Spleen (tissue), 13 donors: ENCODE results near the gene STEAP3. TPM values are rescaled to one million over a fixed set of nuclear protein-coding genes. Genes with fewer than 3 reads are reported as not detected.

Experiments
- DNase-seq: peaks from one replicate; pipeline ENCODE4 v3.0.0-alpha.2; 2020
- H3K27ac ChIP-seq, 8 donors: fragments of 200-600 bp; sonication (generic) in 7 of 8; 1 replicate in 4 of 8; 2 replicates in 4 of 8; pipeline versions ENCODE4 v1.5.0 to v1.8.0; 2016 to 2021; ENCODE audit warnings: inconsistent platforms in 4 of 8, mild to moderate bottlenecking in 4 of 8, moderate library complexity in 1 of 8
- H3K27me3 ChIP-seq, 7 donors: fragments of 200-600 bp; sonication (generic) in 6 of 7; replicated peaks in 1 of 7; 1 replicate in 4 of 7; 2 replicates in 3 of 7; pipeline versions ENCODE4 v1.5.0 to v1.8.0; 2016 to 2021; ENCODE audit warnings: inconsistent platforms in 3 of 7, mild to moderate bottlenecking in 1 of 7
- H3K36me3 ChIP-seq, 6 donors: fragments of 200-600 bp; sonication (generic) in 5 of 6; 1 replicate in 4 of 6; 2 replicates in 2 of 6; pipeline versions ENCODE4 v1.5.0 to v1.8.0; 2016 to 2021; ENCODE audit warnings: inconsistent platforms in 2 of 6
- H3K4me1 ChIP-seq, 6 donors: fragments of 200-600 bp; sonication (generic) in 5 of 6; 1 replicate in 3 of 6; 2 replicates in 3 of 6; pipeline versions ENCODE4 v1.5.0 to v1.8.0; 2016 to 2021; ENCODE audit warnings: inconsistent platforms in 3 of 6
- H3K4me3 ChIP-seq, 8 donors: fragments of 200-600 bp; sonication (generic) in 7 of 8; 1 replicate in 4 of 8; 2 replicates in 4 of 8; pipeline versions ENCODE4 v1.5.0 to v1.8.0; 2016 to 2021; ENCODE audit warnings: inconsistent platforms in 4 of 8, mild to moderate bottlenecking in 4 of 8, moderate library complexity in 2 of 8
- H3K9me3 ChIP-seq, 8 donors: fragments of 200-600 bp; sonication (generic) in 7 of 8; 1 replicate in 4 of 8; 2 replicates in 4 of 8; pipeline versions ENCODE4 v1.5.0 to v1.8.0; 2016 to 2021; ENCODE audit warnings: inconsistent platforms in 4 of 8
- POLR2A ChIP-seq, 3 donors: fragments of 450-650 bp; IDR thresholded peaks; one replicate each; pipeline ENCODE4 v1.5.1; 2017; ENCODE audit warnings: antibody characterized with exemption in 3 of 3, mild to moderate bottlenecking in 1 of 3
- POLR2AphosphoS5 ChIP-seq, 3 donors: sonication (generic); formaldehyde crosslinking; IDR thresholded peaks; one replicate each; pipeline ENCODE4 v1.5.1; 2017; ENCODE audit warnings: antibody characterized with exemption in 3 of 3
- WGBS, 5 donors: extraction: QIAGEN DNeasy Blood & Tissue Kit in 3 of 5; methylation state at CpG; one replicate each; pipeline versions ENCODE4 v1.1.5 to v1.1.7; 2013 to 2018; 5-methylcytosine and 5-hydroxymethylcytosine counted together
- intact Hi-C: fragments of 100-400 bp; cut with DNase I; formaldehyde crosslinking; loops from one replicate; pipeline ENCODE4 v1.15.0; 2023; ENCODE audit warnings: low total_unique reads
- long read RNA-seq, 2 donors: transcript quantifications; one replicate each; lab custom pipeline, GENCODE V29; 2026
- polyA plus RNA-seq, 3 donors: library from polyadenylated mRNA; stranded (reverse); fragments of 200-250 nt; gene quantifications; one replicate each; pipeline ENCODE4 v1.2.1, GENCODE V29; 2013
- total RNA-seq, 7 donors: library from RNA; depleted of rRNA in 3 of 7; stranded (reverse); fragments of >200 nt in 3 of 7; fragmentation: NEBNext Ultra II Directional in 4 of 7; extraction: Animal tissue kit (Norgen Biotek cat#: 25700) in 4 of 7; gene quantifications; one replicate each; pipeline versions ENCODE4 v1.1.0 to v1.2.1, GENCODE V29; 2016 to 2021
- TF ChIP-seq, protein P1 (sequence below), 11 experiments: fragments of 200-600 bp in 7 of 11; fragments of 450-650 bp in 4 of 11; sonication (generic) in 4 of 11; IDR thresholded peaks in 8 of 11; conservative IDR thresholded peaks in 3 of 11; 1 replicate in 7 of 11; 2 replicates in 4 of 11; pipeline versions ENCODE4 v1.4.0 to v1.8.0; 2016 to 2021; ENCODE audit warnings: antibody characterized with exemption in 11 of 11, inconsistent platforms in 4 of 11, mild to moderate bottlenecking in 1 of 11
- donor health status: healthy with polysubstance abuse.
- donor health status: DM: no; HTN: no; CAD: no; lungs with moderate emphysema.
- donor health status: DM: no; HTN: no; CAD: no.
- donor health status: Bipolar disorder and iron deficiency.
- donor health status: healthy.
- donor health status: DM: no; HTN: no; CAD: no.
- donor health status: DM: yes; HTN: yes; CAD: no.

The STEAP3 gene, protein sequence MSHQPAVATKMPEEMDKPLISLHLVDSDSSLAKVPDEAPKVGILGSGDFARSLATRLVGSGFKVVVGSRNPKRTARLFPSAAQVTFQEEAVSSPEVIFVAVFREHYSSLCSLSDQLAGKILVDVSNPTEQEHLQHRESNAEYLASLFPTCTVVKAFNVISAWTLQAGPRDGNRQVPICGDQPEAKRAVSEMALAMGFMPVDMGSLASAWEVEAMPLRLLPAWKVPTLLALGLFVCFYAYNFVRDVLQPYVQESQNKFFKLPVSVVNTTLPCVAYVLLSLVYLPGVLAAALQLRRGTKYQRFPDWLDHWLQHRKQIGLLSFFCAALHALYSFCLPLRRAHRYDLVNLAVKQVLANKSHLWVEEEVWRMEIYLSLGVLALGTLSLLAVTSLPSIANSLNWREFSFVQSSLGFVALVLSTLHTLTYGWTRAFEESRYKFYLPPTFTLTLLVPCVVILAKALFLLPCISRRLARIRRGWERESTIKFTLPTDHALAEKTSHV
- 1 to 10 TPM in 5 of 7 donors, under 1 TPM in 2; 0.68 to 3.6 (median 2.2) TPM for total RNA-seq
- polyA plus RNA-seq = 1 to 10 TPM in 1 of 3 donors, under 1 TPM in 2; 0.26 to 1.0 (median 0.50) TPM
- long read RNA-seq, donor 1, partial matches to known transcripts = 0 of 1 reads
- long read RNA-seq, donor 1, other reads (novel, unspliced or antisense) = 0 of 1 reads
- long read RNA-seq, donor 2, full-length matches to known transcripts = 3 of 3 reads
- long read RNA-seq, donor 2, partial matches to known transcripts = 0 of 3 reads
- long read RNA-seq, donor 2, other reads (novel, unspliced or antisense) = 0 of 3 reads

DNA sequence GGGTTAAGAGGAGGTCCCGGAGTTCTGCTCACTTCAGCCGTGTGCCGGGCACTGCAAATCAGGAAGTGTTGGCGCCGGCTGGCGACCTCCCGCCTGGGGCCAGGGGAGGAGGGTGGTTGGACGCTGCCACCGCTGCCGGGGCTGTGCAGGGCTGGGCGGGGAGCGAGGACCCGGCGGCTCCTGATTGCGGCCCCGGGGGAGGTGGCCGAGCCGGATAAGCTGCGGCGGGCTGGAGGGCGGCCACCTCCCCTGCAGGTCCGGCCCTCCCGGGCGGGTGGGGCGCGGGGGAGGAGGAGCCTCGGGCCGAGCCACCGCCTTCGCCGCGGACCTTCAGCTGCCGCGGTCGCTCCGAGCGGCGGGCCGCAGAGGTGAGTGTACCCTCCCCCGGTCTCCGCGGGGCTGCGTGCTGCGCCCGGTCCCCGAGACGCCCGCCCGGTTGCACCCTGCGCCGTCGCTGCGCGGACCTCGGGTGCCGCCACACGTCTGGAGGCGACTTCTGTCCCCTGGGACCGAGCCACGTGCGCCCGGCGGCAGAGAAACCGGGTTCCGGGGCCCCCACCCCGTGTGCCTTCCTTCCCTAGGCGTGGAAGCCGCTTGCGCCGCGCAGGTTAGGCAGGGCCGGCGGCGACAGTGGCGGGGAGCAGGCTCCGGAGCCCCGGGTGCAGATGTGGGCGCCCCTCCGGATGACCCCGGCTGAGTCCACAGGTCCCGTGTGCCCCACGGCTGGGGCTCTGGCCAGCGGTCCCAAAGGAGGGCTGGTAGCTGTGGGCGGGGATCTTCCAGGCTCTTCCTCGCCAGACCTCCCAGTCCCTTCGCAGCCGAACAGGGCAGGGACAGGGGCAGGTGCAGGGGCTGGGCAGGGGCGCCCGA, at the start of gene STEAP3:
Gene STEAP3, plus strand, starts transcription at position 314 of the 870 bp plus-strand sequence. CDS start 7,179 bp downstream, outside the sequence.
- intact Hi-C loops = no loop called here
- H3K4me3 ChIP-seq = peak within 1 kb of the TSS; percentile 38 to 81 (median 58)
- H3K27me3 ChIP-seq = peaks cover 0 to 44% (median 11%) of the 10 kb centered on the region in 7 donors
- 0 to 1% (median 0%) methylated on average over 14 to 89 of the region's 89 CpGs for WGBS, 5 donors
- H3K4me1 ChIP-seq = peaks cover 0 to 30% (median 20%) of the 10 kb centered on the region in 6 donors
- no peaks in the 10 kb centered on the region for H3K36me3 ChIP-seq
- TF ChIP-seq POLR2AphosphoS5 (IDR thresholded peaks at IDR 0.05) (peak in 2 of 3 donors; percentile 47 to 76), POLR2A (IDR thresholded peaks at IDR 0.05) (no peak)
- TF ChIP-seq, protein P1, sequence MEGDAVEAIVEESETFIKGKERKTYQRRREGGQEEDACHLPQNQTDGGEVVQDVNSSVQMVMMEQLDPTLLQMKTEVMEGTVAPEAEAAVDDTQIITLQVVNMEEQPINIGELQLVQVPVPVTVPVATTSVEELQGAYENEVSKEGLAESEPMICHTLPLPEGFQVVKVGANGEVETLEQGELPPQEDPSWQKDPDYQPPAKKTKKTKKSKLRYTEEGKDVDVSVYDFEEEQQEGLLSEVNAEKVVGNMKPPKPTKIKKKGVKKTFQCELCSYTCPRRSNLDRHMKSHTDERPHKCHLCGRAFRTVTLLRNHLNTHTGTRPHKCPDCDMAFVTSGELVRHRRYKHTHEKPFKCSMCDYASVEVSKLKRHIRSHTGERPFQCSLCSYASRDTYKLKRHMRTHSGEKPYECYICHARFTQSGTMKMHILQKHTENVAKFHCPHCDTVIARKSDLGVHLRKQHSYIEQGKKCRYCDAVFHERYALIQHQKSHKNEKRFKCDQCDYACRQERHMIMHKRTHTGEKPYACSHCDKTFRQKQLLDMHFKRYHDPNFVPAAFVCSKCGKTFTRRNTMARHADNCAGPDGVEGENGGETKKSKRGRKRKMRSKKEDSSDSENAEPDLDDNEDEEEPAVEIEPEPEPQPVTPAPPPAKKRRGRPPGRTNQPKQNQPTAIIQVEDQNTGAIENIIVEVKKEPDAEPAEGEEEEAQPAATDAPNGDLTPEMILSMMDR (IDR thresholded peaks at IDR 0.05 in 8 of 11, conservative IDR thresholded peaks at IDR 0.05 in 3 of 11) = no peak
- peak; percentile 92 for DNase-seq
- peak within 1 kb of the TSS in 1 of 8 donors; percentile 41 for H3K27ac ChIP-seq
- no peaks in the 10 kb centered on the region for H3K9me3 ChIP-seq

DNA sequence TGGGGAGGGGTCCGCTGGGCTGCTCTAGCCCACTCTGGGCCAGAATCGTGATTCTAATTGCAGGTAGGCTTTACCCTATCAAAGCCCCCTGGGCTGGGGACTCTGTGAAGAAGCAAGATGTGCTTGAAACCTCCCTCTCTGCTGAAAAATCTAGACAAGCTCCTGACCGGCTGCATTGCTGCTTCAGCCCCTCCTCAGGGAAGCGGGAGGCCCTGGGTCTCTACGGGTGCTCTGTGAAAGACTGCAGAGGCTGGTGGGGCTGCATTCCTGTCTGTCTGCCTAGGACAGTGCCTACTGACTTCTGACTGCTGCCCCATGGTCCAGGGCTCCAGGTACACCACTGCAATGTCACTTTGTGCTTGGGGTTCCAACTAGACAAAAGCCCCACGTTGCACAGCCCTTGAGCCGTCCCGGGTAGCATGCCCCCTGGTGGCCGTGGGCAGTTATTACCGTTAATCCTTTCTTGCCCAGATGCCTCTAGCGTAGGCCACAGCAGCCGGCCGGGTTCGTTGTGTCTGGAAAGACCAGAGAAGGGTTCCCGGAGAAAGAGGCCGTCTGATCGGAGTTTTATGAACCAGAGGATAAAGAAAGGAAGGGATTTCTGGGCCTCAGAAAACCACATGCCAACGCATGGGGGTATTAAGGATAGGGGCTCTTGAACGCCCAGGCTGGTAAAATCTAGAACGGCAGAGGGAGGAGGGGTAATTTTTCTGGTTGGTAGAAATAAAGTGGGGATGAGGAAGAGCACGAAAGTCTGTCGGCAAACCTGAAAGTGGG, 49.2 kb upstream of the STEAP3 start:
- Histone ChIP-seq H3K4me3 (no peak overlapping the region), H3K4me1 (no peaks in the 10 kb centered on the region), H3K36me3 (no peaks in the 10 kb centered on the region), H3K27ac (no peak overlapping the region), H3K27me3 (peaks cover 0 to 11% (median 0%) of the 10 kb centered on the region in 7 donors), H3K9me3 (no peaks in the 10 kb centered on the region)
- WGBS, 5 donors = 63 to 67% (median 65%) methylated on average over 22 of the region's 22 CpGs
- intact Hi-C loops = no loop called here
- TF ChIP-seq, protein P1 (IDR thresholded peaks at IDR 0.05 in 8 of 11, conservative IDR thresholded peaks at IDR 0.05 in 3 of 11) = peak in 9 of 11 experiments; percentile 41 to 79 (median 71)
- TF ChIP-seq POLR2AphosphoS5 (IDR thresholded peaks at IDR 0.05) = no peak
- peak; percentile 84 for DNase-seq

DNA sequence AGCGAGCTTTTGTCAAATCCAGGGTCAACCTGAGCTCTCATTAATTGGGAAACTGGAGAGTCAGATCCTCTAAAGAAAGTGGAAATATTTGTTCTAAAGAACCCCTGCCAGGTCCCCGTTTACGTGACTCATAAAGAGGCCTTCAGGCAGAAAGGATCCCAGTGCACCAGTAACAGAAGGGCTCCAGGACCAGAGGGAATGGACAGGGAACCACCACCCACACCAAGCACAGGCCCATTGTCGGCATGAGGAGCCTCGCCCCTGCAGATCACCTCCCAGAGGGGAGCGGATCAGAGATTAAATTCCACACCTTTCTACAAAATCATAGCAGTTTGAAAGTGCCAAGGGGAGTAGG, 48.7 kb upstream of the STEAP3 start:
- H3K36me3 ChIP-seq = no peaks in the 10 kb centered on the region
- no peak overlapping the region for H3K27ac ChIP-seq
- no peaks in the 10 kb centered on the region for H3K9me3 ChIP-seq
- DNase-seq = no peak
- 78 to 95% (median 89%) methylated on average over 6 of the region's 6 CpGs for WGBS, 5 donors
- H3K27me3 ChIP-seq = peaks cover 0 to 6% (median 0%) of the 10 kb centered on the region in 7 donors
- TF ChIP-seq POLR2A (IDR thresholded peaks at IDR 0.05) = no peak
- intact Hi-C loops = no loop called here
- no peak overlapping the region for H3K4me3 ChIP-seq
- no peaks in the 10 kb centered on the region for H3K4me1 ChIP-seq

DNA sequence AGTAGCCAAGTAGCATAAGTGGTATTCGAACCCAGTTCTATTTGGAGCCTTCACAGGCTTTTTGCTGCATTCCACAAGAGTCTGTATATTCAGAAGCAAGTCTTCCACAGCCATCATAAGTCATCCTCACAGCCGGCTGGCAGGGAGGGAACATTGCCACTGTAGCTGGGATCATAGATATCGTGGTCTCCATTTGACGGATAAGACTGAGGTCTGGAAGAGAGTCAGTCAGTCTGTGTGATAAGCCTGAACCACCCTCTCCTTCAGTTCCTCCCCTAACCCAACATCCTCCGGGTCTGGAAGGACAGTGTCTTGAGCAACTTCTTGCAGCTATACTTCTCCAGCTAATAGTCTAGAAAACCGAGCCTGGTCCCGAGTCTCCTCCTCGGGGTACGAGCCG, 48.1 kb upstream of the STEAP3 start:
- Histone ChIP-seq H3K4me1 (no peaks in the 10 kb centered on the region), H3K9me3 (no peaks in the 10 kb centered on the region), H3K4me3 (no peak overlapping the region), H3K27me3 (peaks cover 0 to 2% (median 0%) of the 10 kb centered on the region in 7 donors), H3K27ac (no peak overlapping the region), H3K36me3 (no peaks in the 10 kb centered on the region)
- TF ChIP-seq POLR2AphosphoS5 (IDR thresholded peaks at IDR 0.05) = no peak
- TF ChIP-seq, protein P1 (IDR thresholded peaks at IDR 0.05 in 8 of 11, conservative IDR thresholded peaks at IDR 0.05 in 3 of 11) = peak in 1 of 11 experiments; percentile 16
- 74 to 92% (median 76%) methylated on average over 10 of the region's 10 CpGs for WGBS, 5 donors
- intact Hi-C loops = no loop called here
- no peak for DNase-seq
